Bronchial epithelial cell (primary cell): Measurements from ENCODE around the gene LMX1B. TPM values are rescaled to one million over a fixed set of nuclear protein-coding genes. Genes with fewer than 3 reads are reported as not detected.

Experiments
- DNase-seq: peaks from one replicate; pipeline ENCODE4 v3.0.0-alpha.2; 2010; ENCODE audit warnings: low read depth
- FAIRE-seq: peaks from 2 replicates; lab custom pipeline; 2011; peaks lifted over from hg19 to GRCh38; lab: Jason Lieb, UNC
- H3K27me3 ChIP-seq: 2 replicates; pipeline ENCODE4 v1.5.1; 2011; ENCODE audit warnings: low read length; ENCODE audit not compliant: control insufficient read depth, insufficient read depth
- H3K36me3 ChIP-seq: 2 replicates; pipeline ENCODE4 v1.5.1; 2011; ENCODE audit warnings: low read length; ENCODE audit not compliant: control insufficient read depth, insufficient read depth
- H3K4me3 ChIP-seq: 2 replicates; pipeline ENCODE4 v1.5.1; 2011; ENCODE audit warnings: mild to moderate bottlenecking, low read depth, low read length, control low read depth
- CTCF ChIP-seq: IDR thresholded peaks from 2 replicates; pipeline ENCODE4 v1.5.1; 2011; ENCODE audit warnings: mild to moderate bottlenecking, moderate library complexity, low read length, control low read depth, inconsistent platforms; ENCODE audit not compliant: insufficient read depth, severe bottlenecking
- total RNA-seq: library from RNA; depleted of rRNA; stranded (reverse); fragments of >200 nt; gene quantifications from 2 replicates; pipeline ENCODE4 v1.2.1, GENCODE V29; 2014

LMX1B gene
- total RNA-seq, 1 donor from 2014 or later, result not detected

GRCh38 chr9:126609711-126610388, 3.9 kb upstream of the LMX1B start:
- Histone ChIP-seq H3K4me3 (no peak overlapping the region), H3K27me3 (peaks cover 47% of the 10 kb centered on the region), H3K36me3 (no peaks in the 10 kb centered on the region)
- FAIRE-seq (no peak), DNase-seq (no peak)
- TF ChIP-seq CTCF, result no peak

- FAIRE-seq (no peak), DNase-seq (no peak)
- peaks cover 52% of the 10 kb centered on the region for H3K27me3 ChIP-seq
- no peak for TF ChIP-seq CTCF
- H3K4me3 ChIP-seq, result no peak overlapping the region
- H3K36me3 ChIP-seq, result no peaks in the 10 kb centered on the region
Measured at GRCh38 chr9:126611193-126611591, 2.5 kb upstream of the LMX1B start.

GRCh38 chr9:126611592-126612325, 2.0 kb upstream of the LMX1B start:
- peaks cover 52% of the 10 kb centered on the region for H3K27me3 ChIP-seq
- peak; percentile 97 for TF ChIP-seq CTCF
- peak; percentile 21 for DNase-seq
- no peak overlapping the region for H3K4me3 ChIP-seq
- no peak for FAIRE-seq
- no peaks in the 10 kb centered on the region for H3K36me3 ChIP-seq

- DNase-seq (no peak), FAIRE-seq (no peak)
- no peak for TF ChIP-seq CTCF
- Histone ChIP-seq H3K4me3 (no peak overlapping the region), H3K36me3 (no peaks in the 10 kb centered on the region), H3K27me3 (peaks cover 54% of the 10 kb centered on the region)
Measured at GRCh38 chr9:126612326-126612812, 1.4 kb upstream of the LMX1B start.

GRCh38 chr9:126612813-126613641, 701 bp upstream of the LMX1B start:
- H3K4me3 ChIP-seq, result peak overlapping the region; percentile 12
- DNase-seq (no peak), FAIRE-seq (no peak)
- TF ChIP-seq CTCF, result no peak
- peaks cover 55% of the 10 kb centered on the region for H3K27me3 ChIP-seq
- H3K36me3 ChIP-seq, result no peaks in the 10 kb centered on the region
